Stimulated activated CD4-positive, alpha-beta T cell treated with anti-CD3 and anti-CD28 coated beads, Interleukin-2, amount 100 ng/mL, for 48 hours (primary cell): ENCODE measurements around the gene TLR3.

Experiments
- DNase-seq, 2 donors: peaks; one replicate each; pipeline ENCODE4 v3.0.0-alpha.2; 2020

Gene TLR3

GRCh38 chr4:186107947-186108346, 39.0 kb downstream of the TLR3 start:
- DNase-seq = no peak

DNA sequence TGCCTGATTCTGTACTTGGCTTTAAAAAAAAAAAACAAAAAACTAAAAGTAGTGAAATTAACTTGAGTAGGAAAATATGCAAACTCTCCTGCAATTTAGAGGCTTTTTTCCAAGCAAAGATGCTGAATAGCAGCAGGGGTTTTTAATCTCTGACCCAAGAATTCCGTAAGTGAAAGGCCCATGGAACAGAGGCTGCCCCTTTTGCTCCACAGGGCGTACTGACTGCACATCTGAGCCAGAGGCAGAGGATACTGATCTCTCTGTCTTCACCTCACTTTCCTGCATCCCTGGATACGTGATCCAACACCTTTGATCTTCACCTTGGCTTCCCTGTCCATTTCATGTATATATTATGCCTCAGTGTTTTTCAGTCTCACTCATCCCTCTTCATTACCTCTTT, 39.4 kb downstream of the TLR3 start:
- no peak for DNase-seq

DNA sequence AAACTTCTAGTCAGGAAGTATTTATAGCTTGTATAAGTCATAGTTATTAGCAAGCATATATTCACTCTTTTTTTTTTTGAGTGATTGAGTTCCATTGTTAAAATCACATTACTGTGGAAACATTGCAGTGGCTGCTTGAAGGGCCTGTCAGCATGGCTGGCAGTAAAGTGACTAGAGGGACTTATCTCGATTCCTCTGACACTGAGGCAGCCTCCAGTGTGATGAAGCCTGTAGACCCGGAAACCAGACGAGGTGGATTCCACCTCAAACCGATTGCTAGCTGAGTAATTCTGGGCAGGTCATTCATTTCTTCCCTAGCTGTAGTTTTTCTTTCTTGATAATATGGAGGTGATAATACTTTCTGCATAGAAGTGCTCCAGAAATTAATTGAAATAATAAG, 40.3 kb downstream of the TLR3 start:
- DNase-seq = no peak

DNA sequence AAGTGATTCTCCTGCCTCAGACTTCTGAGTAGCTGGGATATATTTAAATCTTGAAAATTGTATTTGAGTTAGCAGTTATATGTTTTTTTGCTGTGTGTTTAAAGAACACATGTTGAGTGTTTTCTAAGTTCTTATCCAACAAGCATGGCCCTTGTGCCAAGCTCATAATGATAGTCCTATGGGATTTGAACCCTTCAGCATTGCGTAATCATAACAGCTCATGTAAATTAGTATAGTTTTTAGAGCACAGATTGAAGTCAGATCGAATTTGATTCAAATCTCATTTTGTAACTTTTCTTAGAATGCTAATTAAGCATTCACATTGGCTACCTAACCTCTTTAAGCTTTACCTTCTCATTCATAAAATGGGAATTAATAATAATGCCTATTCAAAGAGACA, 47.7 kb downstream of the TLR3 start:
- DNase-seq = no peak

- DNase-seq = no peak
These were observed 49.6 kb downstream of the TLR3 start for GRCh38 chr4:186118582-186118981.

GRCh38 chr4:186121057-186121456, 52.1 kb downstream of the TLR3 start:
- DNase-seq = no peak

DNA sequence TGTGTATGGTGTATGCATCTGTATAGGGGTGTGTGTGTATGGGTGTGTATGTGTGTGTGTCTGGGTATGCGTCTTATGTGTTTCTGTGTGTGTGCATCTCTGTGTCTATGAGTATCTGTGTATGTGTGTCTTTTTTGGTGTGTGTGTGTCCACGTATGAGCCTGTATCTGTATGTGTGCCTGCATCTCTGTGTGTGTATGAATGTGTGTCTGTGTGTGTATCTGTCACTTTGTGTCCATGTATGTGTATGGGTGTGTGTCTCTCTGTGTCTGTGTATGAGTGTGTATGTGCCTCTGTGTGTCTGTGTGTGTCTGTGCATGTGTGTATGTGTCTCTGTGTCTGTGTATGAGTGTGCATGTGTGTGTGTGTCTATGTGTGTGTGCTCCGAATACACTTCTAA, 59.9 kb downstream of the TLR3 start:
- no peak for DNase-seq

DNA sequence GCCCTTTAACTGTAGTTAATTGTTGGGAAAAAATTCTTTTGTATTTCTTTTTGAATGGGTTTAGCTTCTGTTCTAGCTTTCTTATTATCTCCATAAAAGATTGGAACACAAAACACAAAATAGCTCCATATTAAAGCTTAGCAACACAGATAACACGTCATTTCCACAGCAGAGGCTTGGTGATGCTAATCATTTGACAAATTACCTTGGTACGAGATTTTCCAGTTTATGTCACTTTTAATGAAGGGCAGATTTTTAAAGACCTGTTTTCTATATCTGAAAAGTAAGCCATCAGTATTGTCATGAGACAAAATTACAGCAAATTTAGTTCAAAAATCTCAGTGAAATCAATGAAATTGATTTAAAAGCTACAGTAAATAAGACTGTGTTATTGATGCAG, 63.0 kb downstream of the TLR3 start:
- DNase-seq = no peak

GRCh38 chr4:186132577-186133242, 63.8 kb downstream of the TLR3 start:
- no peak for DNase-seq

DNA sequence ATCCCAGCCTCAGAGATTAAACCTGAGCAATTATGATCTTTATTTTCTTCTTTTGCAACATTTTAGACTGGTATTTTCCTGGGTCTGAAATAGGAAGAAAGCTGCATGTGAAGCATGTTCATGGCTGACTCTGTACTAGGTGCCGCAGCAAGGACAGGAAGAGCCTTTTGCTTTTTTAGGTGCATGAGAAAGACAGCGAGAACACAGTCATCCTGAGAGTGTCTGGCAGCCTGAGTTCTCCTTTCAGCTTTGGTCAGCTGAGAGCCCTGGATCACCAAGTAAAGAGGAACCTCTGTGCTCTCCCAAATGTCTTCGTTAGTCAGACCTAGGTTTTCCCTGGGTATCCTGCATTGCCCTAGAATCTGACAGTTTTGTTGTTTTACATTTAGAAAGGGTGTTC, 65.3 kb downstream of the TLR3 start:
- no peak for DNase-seq

GRCh38 chr4:186134861-186135260, 65.9 kb downstream of the TLR3 start:
- DNase-seq = no peak

DNA sequence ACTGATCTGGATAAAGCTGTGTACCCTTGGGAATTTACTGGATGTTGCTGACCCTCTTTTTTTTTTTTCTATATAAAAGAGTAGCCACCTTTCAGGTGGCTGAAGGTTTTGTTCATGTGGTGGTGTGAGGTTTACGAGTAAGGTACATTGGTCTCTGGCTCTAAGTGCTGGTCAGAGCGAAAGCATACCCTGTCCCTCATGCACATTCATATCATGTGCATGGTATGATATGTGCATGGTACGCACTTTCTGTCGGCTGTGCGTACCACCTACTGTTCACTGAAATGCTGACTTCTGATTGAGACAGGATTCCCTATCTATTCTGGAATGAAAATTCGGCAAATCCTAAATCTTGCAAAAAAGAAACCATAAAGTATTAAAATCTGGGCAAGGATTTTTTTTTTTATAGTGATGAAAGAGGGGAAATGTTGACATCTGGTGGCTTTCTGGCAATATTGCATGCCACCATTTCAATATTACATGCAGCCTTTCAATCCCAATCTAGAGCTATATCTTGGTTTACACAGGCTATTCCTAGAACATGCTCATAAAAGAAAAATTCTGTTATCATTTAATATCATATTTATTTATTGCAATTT, 68.3 kb downstream of the TLR3 start:
- no peak for DNase-seq
